ENCODE results near the gene TMEM150A. TPM values are rescaled to one million over a fixed set of nuclear protein-coding genes. Genes with fewer than 3 reads are reported as not detected.
"Not testable (repeated sequence)": the region's sequence is repeated elsewhere in the genome, so short reads cannot be mapped to it uniquely, and the experiment has no call there.

The TMEM150A gene
- total RNA-seq, 3 donors from 2014 or later: 9.7 to 11.9 (median 10.5) TPM

- Mint-ChIP-seq H3K27me3 (ENCODE audit: low read depth) (no peaks in the 10 kb centered on the region), H3K36me3 (ENCODE audit: insufficient read depth) (peaks cover 49% of the 10 kb centered on the region), H3K4me3 (no peak overlapping the region), H3K4me1 (ENCODE audit: low read depth) (peaks cover 12% of the 10 kb centered on the region), H3K9me3 (no peaks in the 10 kb centered on the region)
- no peak for DNase-seq
- ATAC-seq: no peak
These were observed 21.5 kb upstream of the TMEM150A start for GRCh38 chr2:85623991-85624390.

GRCh38 chr2:85621338-85621737 is 18.8 kb upstream of the TMEM150A start:
- Mint-ChIP-seq H3K9me3 (no peaks in the 10 kb centered on the region), H3K27me3 (ENCODE audit: low read depth) (no peaks in the 10 kb centered on the region), H3K4me1 (ENCODE audit: low read depth) (peaks cover 17% of the 10 kb centered on the region), H3K4me3 (no peak overlapping the region), H3K36me3 (ENCODE audit: insufficient read depth) (peaks cover 42% of the 10 kb centered on the region)
- ATAC-seq (no peak), DNase-seq (no peak)

GRCh38 chr2:85619617-85620016 is 17.1 kb upstream of the TMEM150A start:
- no peak overlapping the region for H3K4me3 Mint-ChIP-seq
- DNase-seq (no peak), ATAC-seq (no peak)

GRCh38 chr2:85617723-85618122 is 15.2 kb upstream of the TMEM150A start:
- H3K4me3 Mint-ChIP-seq: peak overlapping the region; percentile 97
- peaks cover 15% of the 10 kb centered on the region for H3K4me1 Mint-ChIP-seq (ENCODE audit: low read depth)
- peaks cover 12% of the 10 kb centered on the region for H3K36me3 Mint-ChIP-seq (ENCODE audit: insufficient read depth)
- DNase-seq; H3K9me3 Mint-ChIP-seq; H3K27me3 Mint-ChIP-seq (ENCODE audit: low read depth); ATAC-seq: not testable (repeated sequence)

More at GRCh38 chr2:85619617-85620016, 17.1 kb upstream of the TMEM150A start:
- Mint-ChIP-seq H3K36me3 (ENCODE audit: insufficient read depth) (peaks cover 28% of the 10 kb centered on the region), H3K4me1 (ENCODE audit: low read depth) (peaks cover 17% of the 10 kb centered on the region), H3K27me3 (ENCODE audit: low read depth) (no peaks in the 10 kb centered on the region), H3K9me3 (no peaks in the 10 kb centered on the region)

DNA sequence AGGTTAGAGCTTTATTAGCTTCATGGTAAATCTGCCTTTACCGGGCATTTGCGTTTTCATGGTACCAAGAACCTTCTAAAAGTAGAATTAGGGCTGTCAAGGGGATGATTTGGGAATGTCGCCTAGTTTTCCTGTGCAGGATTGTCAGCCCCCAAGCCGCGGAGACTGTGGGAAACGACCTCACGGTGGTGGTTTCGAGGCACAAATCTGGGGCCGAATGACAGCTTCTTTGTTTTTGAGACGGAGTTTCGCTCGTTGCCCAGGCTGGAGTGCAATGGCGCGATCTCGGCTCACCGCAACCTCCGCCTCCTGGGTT is 12.9 kb upstream of the TMEM150A start:
- Mint-ChIP-seq H3K4me3 (peak overlapping the region; percentile 97), H3K36me3 (ENCODE audit: insufficient read depth) (peaks cover 6% of the 10 kb centered on the region), H3K27me3 (ENCODE audit: low read depth) (no peaks in the 10 kb centered on the region), H3K9me3 (no peaks in the 10 kb centered on the region), H3K4me1 (ENCODE audit: low read depth) (peaks cover 23% of the 10 kb centered on the region)
- DNase-seq (no peak), ATAC-seq (no peak)

DNA sequence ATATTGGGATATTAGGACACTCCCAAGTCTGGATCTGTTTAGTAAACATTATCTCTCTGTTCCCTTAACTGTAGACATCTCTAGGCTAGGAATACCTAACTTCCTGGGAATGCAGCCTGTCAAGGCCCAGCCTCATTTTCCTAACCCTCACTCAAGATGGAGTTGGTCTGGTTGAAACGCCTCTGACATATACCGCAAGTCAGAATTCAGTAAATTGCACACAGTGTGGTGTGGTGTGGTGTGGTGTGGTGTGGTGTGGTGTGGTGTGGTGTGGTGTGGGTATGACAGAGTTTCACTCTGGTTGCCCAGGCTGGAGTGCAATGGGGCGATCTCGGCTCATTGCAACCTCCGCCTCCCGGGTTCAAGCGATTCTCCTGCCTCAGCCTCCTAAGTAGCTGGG is 12.3 kb upstream of the TMEM150A start:
- peaks cover 28% of the 10 kb centered on the region for H3K4me1 Mint-ChIP-seq (ENCODE audit: low read depth)
- not testable (repeated sequence) for DNase-seq; ATAC-seq; H3K9me3 Mint-ChIP-seq; H3K4me3 Mint-ChIP-seq; H3K27me3 Mint-ChIP-seq (ENCODE audit: low read depth); H3K36me3 Mint-ChIP-seq (ENCODE audit: insufficient read depth)

- DNase-seq: no peak
These were observed 11.4 kb upstream of the TMEM150A start for GRCh38 chr2:85613717-85614515.

DNA sequence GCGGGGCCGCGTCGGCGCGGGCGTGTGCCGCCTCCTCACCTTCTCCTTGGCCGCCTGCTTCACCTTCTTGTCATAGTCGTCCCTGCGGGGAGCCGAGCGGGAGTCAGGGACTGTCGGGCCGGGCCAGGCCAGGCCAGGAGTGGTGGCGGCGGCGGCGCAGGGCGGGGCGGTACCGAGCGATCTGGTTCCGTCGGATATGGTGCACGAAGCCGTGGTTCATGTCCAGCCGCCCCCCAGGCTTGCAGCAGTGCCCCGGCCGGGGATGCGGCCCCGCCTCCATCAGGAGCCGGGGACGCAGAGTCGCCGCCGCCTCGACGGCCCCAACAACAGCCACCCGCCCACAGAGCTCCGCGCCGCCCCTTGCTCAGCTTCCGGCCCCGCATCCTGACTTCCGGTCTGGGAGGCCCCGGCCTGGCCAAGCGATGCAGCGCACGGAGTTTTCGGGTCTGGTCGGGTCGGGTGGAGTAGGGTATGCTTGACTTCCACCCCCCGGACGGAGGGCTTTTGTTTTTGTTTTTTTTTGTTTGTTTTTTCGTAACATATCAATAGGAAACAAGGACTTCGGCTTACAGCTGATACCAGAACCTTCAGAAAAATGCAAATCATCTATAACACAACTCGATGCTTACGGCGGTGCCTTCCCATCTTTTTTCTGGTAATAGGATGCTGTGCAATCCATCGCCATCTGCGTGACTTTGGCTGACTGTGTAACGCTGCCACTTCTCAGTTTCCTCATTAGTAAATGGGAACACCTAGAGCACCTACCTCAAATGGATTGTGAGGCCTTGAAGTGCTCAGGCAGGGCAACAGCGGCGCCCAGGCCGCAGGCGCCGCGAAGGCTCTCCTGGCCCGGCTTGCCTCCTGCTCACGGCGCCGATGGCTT is 9.4 kb upstream of the TMEM150A start, which contains the start of gene C2orf68:
Gene C2orf68, minus strand, starts transcription at position 362 of the 883 bp plus-strand sequence. Its CDS starts 82 bp downstream, at position 280.
- H3K36me3 Mint-ChIP-seq (ENCODE audit: insufficient read depth): peaks cover 12% of the 10 kb centered on the region
- H3K4me3 Mint-ChIP-seq: peak within 1 kb of the TSS; percentile 93
- no peaks in the 10 kb centered on the region for H3K27me3 Mint-ChIP-seq (ENCODE audit: low read depth)
- ATAC-seq (peak; percentile 69 to 71), DNase-seq (peak; percentile 74)
- H3K9me3 Mint-ChIP-seq: no peaks in the 10 kb centered on the region
- peaks cover 23% of the 10 kb centered on the region for H3K4me1 Mint-ChIP-seq (ENCODE audit: low read depth)

More at GRCh38 chr2:85613717-85614515, 11.4 kb upstream of the TMEM150A start:
- no peaks in the 10 kb centered on the region for H3K27me3 Mint-ChIP-seq (ENCODE audit: low read depth)
- H3K36me3 Mint-ChIP-seq (ENCODE audit: insufficient read depth): peaks cover 6% of the 10 kb centered on the region
- no peak for ATAC-seq
- H3K4me3 Mint-ChIP-seq: peak overlapping the region; percentile 29
- no peaks in the 10 kb centered on the region for H3K9me3 Mint-ChIP-seq
- peaks cover 29% of the 10 kb centered on the region for H3K4me1 Mint-ChIP-seq (ENCODE audit: low read depth)

DNA sequence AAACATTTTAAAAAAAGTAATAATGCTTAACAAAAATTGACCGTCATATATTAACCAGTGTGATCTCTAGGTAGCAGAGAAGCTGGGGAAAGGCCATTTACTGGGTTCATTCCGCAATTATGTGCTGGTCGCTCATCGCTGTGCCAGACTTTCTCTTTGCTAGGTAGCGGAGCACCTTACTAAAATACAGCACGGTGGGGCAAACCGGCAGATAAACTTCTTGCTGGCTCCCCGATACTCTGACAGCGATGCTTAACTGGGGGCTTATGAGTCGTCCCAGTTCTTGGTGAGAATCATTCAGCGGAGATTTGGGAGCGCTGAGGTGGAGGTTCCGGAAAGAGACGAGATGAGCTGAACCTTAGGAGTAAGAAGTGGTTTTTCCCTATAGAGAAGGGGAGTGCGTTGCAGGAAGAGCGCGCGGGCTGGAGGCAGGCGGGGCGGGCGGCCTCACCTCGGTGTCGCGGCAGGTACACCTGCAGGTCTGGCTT is 8.8 kb upstream of the TMEM150A start:
- ATAC-seq: peak in 1 of 2 donors; percentile 16
- Mint-ChIP-seq H3K4me3 (peak overlapping the region; percentile 93), H3K36me3 (ENCODE audit: insufficient read depth) (peaks cover 12% of the 10 kb centered on the region), H3K4me1 (ENCODE audit: low read depth) (peaks cover 23% of the 10 kb centered on the region), H3K27me3 (ENCODE audit: low read depth) (no peaks in the 10 kb centered on the region), H3K9me3 (no peaks in the 10 kb centered on the region)
- no peak for DNase-seq

DNA sequence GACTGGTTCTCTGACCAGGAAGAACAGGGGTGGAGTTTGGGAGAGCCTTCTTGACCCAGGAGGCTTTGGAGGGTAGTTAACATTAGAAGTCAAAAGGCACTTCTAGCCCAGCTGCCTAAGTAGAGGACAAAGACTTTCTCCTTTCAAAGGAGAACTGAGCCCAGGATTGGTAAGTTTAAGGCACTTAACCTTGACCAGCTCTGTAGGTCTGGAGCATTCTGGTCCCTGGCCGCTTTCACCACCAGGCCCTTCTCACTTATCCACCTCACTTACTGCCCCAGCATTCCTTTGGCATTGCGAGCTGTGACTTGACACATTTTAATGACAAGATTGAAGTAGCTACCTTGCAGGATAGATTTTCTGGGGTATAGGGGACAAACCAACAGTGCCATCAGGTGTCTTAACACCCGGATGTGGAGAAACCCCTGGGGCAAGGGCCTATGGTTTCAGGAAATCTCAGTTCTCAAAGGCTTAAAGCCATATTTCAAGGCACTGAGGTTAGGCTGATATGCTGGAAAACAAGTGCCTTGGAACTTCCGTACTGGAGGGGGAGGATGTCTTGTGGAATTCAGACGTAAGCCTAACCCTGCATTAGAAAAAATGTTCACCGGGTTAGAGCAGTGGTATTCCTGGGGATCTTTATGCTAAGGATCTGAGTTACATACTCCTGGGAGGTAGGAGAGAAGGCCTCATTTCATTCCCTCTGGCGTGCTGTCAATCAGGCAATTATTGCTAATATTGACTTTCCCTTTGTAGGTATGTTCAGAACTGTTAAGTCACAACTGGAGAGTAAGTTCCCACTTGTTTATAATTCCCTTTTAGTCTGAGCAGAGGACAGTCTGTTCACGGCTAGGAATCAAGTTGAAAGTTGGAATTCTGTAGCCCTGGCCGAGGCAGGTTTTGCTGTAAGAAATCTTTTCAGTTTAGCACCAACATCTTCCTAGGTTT is 5.0 kb upstream of the TMEM150A start:
- ATAC-seq (no peak), DNase-seq (no peak)
- peaks cover 41% of the 10 kb centered on the region for H3K4me1 Mint-ChIP-seq (ENCODE audit: low read depth)
- H3K36me3 Mint-ChIP-seq (ENCODE audit: insufficient read depth): peaks cover 12% of the 10 kb centered on the region
- no peak overlapping the region for H3K4me3 Mint-ChIP-seq
- no peaks in the 10 kb centered on the region for H3K9me3 Mint-ChIP-seq
- no peaks in the 10 kb centered on the region for H3K27me3 Mint-ChIP-seq (ENCODE audit: low read depth)

DNA sequence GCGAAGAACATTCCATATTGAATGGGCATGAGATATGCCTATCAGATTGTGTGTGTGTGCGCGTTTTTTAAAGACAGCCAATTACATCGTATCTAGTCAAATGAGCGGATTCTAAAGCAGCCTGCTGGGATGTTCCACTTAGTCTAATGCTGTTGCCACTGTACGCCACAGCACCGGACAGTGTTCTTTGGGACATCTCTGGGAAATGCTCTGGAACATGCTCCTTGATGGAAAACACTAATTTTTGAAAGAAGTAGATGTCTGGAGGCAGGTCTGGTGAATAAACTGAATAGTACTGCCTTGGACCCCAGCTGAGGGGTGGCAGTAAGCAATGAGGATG is 3.6 kb upstream of the TMEM150A start:
- Mint-ChIP-seq H3K9me3 (no peaks in the 10 kb centered on the region), H3K4me3 (no peak overlapping the region), H3K4me1 (ENCODE audit: low read depth) (peaks cover 37% of the 10 kb centered on the region), H3K36me3 (ENCODE audit: insufficient read depth) (peaks cover 10% of the 10 kb centered on the region), H3K27me3 (ENCODE audit: low read depth) (no peaks in the 10 kb centered on the region)
- DNase-seq (no peak), ATAC-seq (no peak)

- Mint-ChIP-seq H3K36me3 (ENCODE audit: insufficient read depth) (peaks cover 10% of the 10 kb centered on the region), H3K27me3 (ENCODE audit: low read depth) (no peaks in the 10 kb centered on the region), H3K9me3 (no peaks in the 10 kb centered on the region), H3K4me3 (no peak overlapping the region), H3K4me1 (ENCODE audit: low read depth) (peaks cover 39% of the 10 kb centered on the region)
- DNase-seq (no peak), ATAC-seq (no peak)
These were observed 3.1 kb upstream of the TMEM150A start for GRCh38 chr2:85605406-85606115.

- peaks cover 7% of the 10 kb centered on the region for H3K36me3 Mint-ChIP-seq (ENCODE audit: insufficient read depth)
- no peak for DNase-seq
- no peak for ATAC-seq
- H3K9me3 Mint-ChIP-seq: no peaks in the 10 kb centered on the region
- no peaks in the 10 kb centered on the region for H3K27me3 Mint-ChIP-seq (ENCODE audit: low read depth)
- peaks cover 33% of the 10 kb centered on the region for H3K4me1 Mint-ChIP-seq (ENCODE audit: low read depth)
- H3K4me3 Mint-ChIP-seq: no peak overlapping the region
These were observed 2.3 kb upstream of the TMEM150A start for GRCh38 chr2:85604568-85605339.

Measured in activated T-cell treated with anti-CD3 and anti-CD28 coated beads, Interleukin-2, amount 50 U/mL, for 4 hours (primary cell).